SK-N-SH (cell line): ENCODE data around the gene TRPM3. TPM values are rescaled to one million over a fixed set of nuclear protein-coding genes. Genes with fewer than 3 reads are reported as not detected.

Experiments used
- CTCF ChIA-PET: fragments of 300-600, 350-600 bp; formaldehyde crosslinking; extraction: SDS; loops from one replicate; lab custom pipeline; 2021; lab: Yijun Ruan, JAX
- POLR2A ChIA-PET: fragments of 350-600 bp; sonication (Branson Sonifier 250); formaldehyde crosslinking; extraction: SDS; loops from one replicate; lab custom pipeline; 2020; ENCODE audit warnings: antibody characterized with exemption, inconsistent platforms; lab: Yijun Ruan, JAX
- DNase-seq: peaks from one replicate; pipeline ENCODE4 v3.0.0; 2012
- H2AFZ ChIP-seq: fragments of 200-600 bp; sonication (generic); 2 replicates; pipeline ENCODE4 v1.8.1; 2016; ENCODE audit warnings: antibody characterized with exemption, mild to moderate bottlenecking, low read depth
- H3F3A ChIP-seq: fragments of 200-600 bp; sonication (generic); replicated peaks from 2 replicates; pipeline ENCODE3; 2016; ENCODE audit warnings: antibody characterized with exemption, mild to moderate bottlenecking; ENCODE audit not compliant: insufficient read depth
- H3K27ac ChIP-seq, 2 experiments: fragments of 200-500 bp in 1 of 2; fragments of 200-600 bp in 1 of 2; sonication (Bioruptor generic) in 1 of 2; sonication (generic), shearing (Covaris generic) in 1 of 2; 2 replicates each; pipeline versions ENCODE4 v1.5.1 to v1.6.1; 2014 to 2016; ENCODE audit warnings: low read depth in 2 of 2, inconsistent platforms in 1 of 2, low read length in 1 of 2, mild to moderate bottlenecking in 1 of 2, mixed read lengths in 1 of 2
- H3K27me3 ChIP-seq: fragments of 200-600 bp; sonication (generic), shearing (Covaris generic); 2 replicates; pipeline ENCODE4 v1.6.1; 2016; ENCODE audit warnings: mixed run types; ENCODE audit not compliant: insufficient read depth
- H3K36me3 ChIP-seq, 2 experiments: fragments of 200-500 bp in 1 of 2; fragments of 200-600 bp in 1 of 2; sonication (Bioruptor generic) in 1 of 2; sonication (generic) in 1 of 2; replicated peaks in 1 of 2; 2 replicates each; pipeline versions ENCODE3 to v1.5.1; 2014 to 2016; ENCODE audit warnings: low read length in 1 of 2, mild to moderate bottlenecking in 1 of 2; ENCODE audit not compliant: insufficient read depth in 2 of 2, control insufficient read depth in 1 of 2
- H3K4me1 ChIP-seq, 2 experiments: fragments of 200-500 bp in 1 of 2; fragments of 200-600 bp in 1 of 2; sonication (Bioruptor generic) in 1 of 2; sonication (generic), shearing (Covaris generic) in 1 of 2; 2 replicates each; pipeline versions ENCODE4 v1.5.1 to v1.6.1; 2014 to 2016; ENCODE audit warnings: low read depth in 1 of 2, low read length in 1 of 2, mixed run types in 1 of 2; ENCODE audit not compliant: insufficient read depth in 2 of 2, control insufficient read depth in 1 of 2
- H3K4me2 ChIP-seq: fragments of 200-600 bp; sonication (generic), shearing (Covaris generic); 2 replicates; pipeline ENCODE4 v1.6.1; 2017; ENCODE audit warnings: mixed run types
- H3K4me3 ChIP-seq, 2 experiments: fragments of 200-500 bp in 1 of 2; fragments of 200-600 bp in 1 of 2; sonication (Bioruptor generic) in 1 of 2; sonication (generic), shearing (Covaris generic) in 1 of 2; 2 replicates each; pipeline versions ENCODE4 v1.5.1 to v1.8.1; 2014 to 2016; ENCODE audit warnings: low read depth in 2 of 2, inconsistent platforms in 1 of 2, low read length in 1 of 2, mild to moderate bottlenecking in 1 of 2, mixed read lengths in 1 of 2, moderate library complexity in 1 of 2
- H3K79me2 ChIP-seq: fragments of 200-600 bp; sonication (generic); 2 replicates; pipeline ENCODE4 v1.8.1; 2017; ENCODE audit warnings: mild to moderate bottlenecking; ENCODE audit not compliant: insufficient read depth
- H3K9ac ChIP-seq: fragments of 200-600 bp; sonication (generic); 2 replicates; pipeline ENCODE4 v1.6.1; 2017; ENCODE audit warnings: mixed run types
- H3K9me2 ChIP-seq: fragments of 200-600 bp; sonication (generic); 2 replicates; pipeline ENCODE4 v1.6.1; 2017; ENCODE audit warnings: mixed run types
- H3K9me3 ChIP-seq: fragments of 200-600 bp; sonication (generic); 2 replicates; pipeline ENCODE4 v1.6.1; 2017; ENCODE audit warnings: mixed run types, mild to moderate bottlenecking, moderate library complexity
- H4K20me1 ChIP-seq: fragments of 200-600 bp; sonication (generic); 2 replicates; pipeline ENCODE4 v1.6.1; 2017; ENCODE audit warnings: mild to moderate bottlenecking, mixed run types; ENCODE audit not compliant: insufficient read depth
- CHD2 ChIP-seq: fragments of 150-350 bp; IDR thresholded peaks from 2 replicates; pipeline ENCODE4 v1.6.1; 2018; ENCODE audit warnings: low read length; ENCODE audit not compliant: partially characterized antibody
- CTCF ChIP-seq: fragments of 200-600 bp; sonication (generic); IDR thresholded peaks from 2 replicates; pipeline ENCODE4 v1.6.1; 2017; ENCODE audit warnings: antibody characterized with exemption, mild to moderate bottlenecking, moderate library complexity
- EP300 ChIP-seq, 2 experiments: IDR thresholded peaks; 2 replicates each; pipeline versions ENCODE4 v1.4.0 to v1.6.1; 2012; ENCODE audit warnings: borderline replicate concordance in 1 of 2, low read depth in 1 of 2, low read length in 1 of 2
- MAX ChIP-seq: IDR thresholded peaks from 2 replicates; pipeline ENCODE4 v1.4.0; 2012; ENCODE audit warnings: low read depth
- MEF2A ChIP-seq: IDR thresholded peaks from 2 replicates; pipeline ENCODE4 v1.4.0; 2012; ENCODE audit warnings: low read depth, borderline replicate concordance
- MXI1 ChIP-seq: IDR thresholded peaks from 2 replicates; pipeline ENCODE4 v1.6.1; 2012; ENCODE audit warnings: mild to moderate bottlenecking, low read depth, low read length, improper control_type of control experiment
- RFX5 ChIP-seq: IDR thresholded peaks from 2 replicates; pipeline ENCODE4 v1.6.1; 2012; ENCODE audit warnings: mild to moderate bottlenecking, improper control_type of control experiment, low read length
- SIN3A ChIP-seq: IDR thresholded peaks from 2 replicates; pipeline ENCODE4 v1.6.1; 2012; ENCODE audit warnings: low read depth, mild to moderate bottlenecking, low read length, moderate library complexity, borderline replicate concordance
- TAF1 ChIP-seq: IDR thresholded peaks from 2 replicates; pipeline ENCODE4 v1.6.1; 2012; ENCODE audit warnings: low read depth, mild to moderate bottlenecking, low read length, moderate library complexity, borderline replicate concordance
- TCF12 ChIP-seq: IDR thresholded peaks from 2 replicates; pipeline ENCODE4 v1.4.0; 2012
- TEAD4 ChIP-seq: IDR thresholded peaks from 2 replicates; pipeline ENCODE4 v1.4.0; 2012; ENCODE audit warnings: mild to moderate bottlenecking, borderline replicate concordance; ENCODE audit not compliant: insufficient read depth
- YY1 ChIP-seq: IDR thresholded peaks from 2 replicates; pipeline ENCODE4 v1.4.0; 2012; ENCODE audit warnings: low read depth, mild to moderate bottlenecking
- ZBTB33 ChIP-seq: IDR thresholded peaks from 2 replicates; pipeline ENCODE4 v1.4.0; 2012; ENCODE audit warnings: low read depth, borderline replicate concordance
- WGBS: methylation state at CpG from one replicate; pipeline ENCODE4 v1.1.6; 2017; ENCODE audit warnings: low lambda C conversion rate; 5-methylcytosine and 5-hydroxymethylcytosine counted together
- polyA plus RNA-seq, 3 experiments: library from polyadenylated mRNA; depleted of rRNA; stranded (reverse); fragments of >200 nt; gene quantifications; 2 replicates each; pipeline ENCODE4 v1.2.3, GENCODE V29; 2012
- TF ChIP-seq, protein P1 (sequence below): IDR thresholded peaks from 2 replicates; pipeline ENCODE4 v1.6.1; 2012; ENCODE audit warnings: mild to moderate bottlenecking, low read depth, low read length, moderate library complexity
- TF ChIP-seq, protein P2 (sequence below): fragments of 150-350 bp; IDR thresholded peaks from 2 replicates; pipeline ENCODE4 v1.6.1; 2016; ENCODE audit warnings: mild to moderate bottlenecking, low read depth, low read length

The TRPM3 gene
- polyA plus RNA-seq, 1 of the 3 experiments (the other 2 are of a cell fraction), result not detected

DNA sequence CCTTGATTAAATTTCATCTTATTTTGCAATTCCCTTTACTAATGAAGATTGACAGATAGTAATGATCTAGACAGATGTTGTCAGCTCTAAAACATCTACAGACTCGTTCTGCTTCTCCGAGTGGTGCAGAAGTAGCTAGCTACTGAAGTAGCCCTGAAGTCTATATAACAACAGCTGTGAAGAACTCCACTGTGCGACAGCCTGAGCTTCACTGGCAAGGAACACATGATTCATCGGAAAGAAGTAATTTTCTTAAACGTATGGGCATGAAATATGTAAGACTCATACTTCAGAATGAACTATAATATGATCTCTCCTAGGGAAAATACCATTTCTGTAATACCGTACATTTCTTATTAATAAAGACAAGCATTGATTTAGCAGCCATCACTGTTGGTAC is 96.2 kb downstream of the TRPM3 start:
- Histone ChIP-seq H3K4me3 (no peak overlapping the region), H3K9me3 (no peaks in the 10 kb centered on the region), H3K79me2 (no peaks in the 10 kb centered on the region), H3K4me1 (no peaks in the 10 kb centered on the region), H3K9ac (no peak overlapping the region), H2AFZ (no peak overlapping the region), H3K36me3 (no peaks in the 10 kb centered on the region), H3F3A (no peaks in the 10 kb centered on the region), H3K9me2 (no peaks in the 10 kb centered on the region), H4K20me1 (no peaks in the 10 kb centered on the region), H3K4me2 (no peak overlapping the region), H3K27ac (no peak overlapping the region), H3K27me3 (no peaks in the 10 kb centered on the region)
- no peak for DNase-seq
- 3% methylated on average over 6 of the region's 6 CpGs for WGBS
- TF ChIP-seq SIN3A, result no peak
- TF ChIP-seq YY1, result no peak
- no peak for TF ChIP-seq TEAD4
- no peak for TF ChIP-seq ZBTB33
- TF ChIP-seq TAF1, result no peak
- no peak for TF ChIP-seq TCF12
- TF ChIP-seq, protein P1, sequence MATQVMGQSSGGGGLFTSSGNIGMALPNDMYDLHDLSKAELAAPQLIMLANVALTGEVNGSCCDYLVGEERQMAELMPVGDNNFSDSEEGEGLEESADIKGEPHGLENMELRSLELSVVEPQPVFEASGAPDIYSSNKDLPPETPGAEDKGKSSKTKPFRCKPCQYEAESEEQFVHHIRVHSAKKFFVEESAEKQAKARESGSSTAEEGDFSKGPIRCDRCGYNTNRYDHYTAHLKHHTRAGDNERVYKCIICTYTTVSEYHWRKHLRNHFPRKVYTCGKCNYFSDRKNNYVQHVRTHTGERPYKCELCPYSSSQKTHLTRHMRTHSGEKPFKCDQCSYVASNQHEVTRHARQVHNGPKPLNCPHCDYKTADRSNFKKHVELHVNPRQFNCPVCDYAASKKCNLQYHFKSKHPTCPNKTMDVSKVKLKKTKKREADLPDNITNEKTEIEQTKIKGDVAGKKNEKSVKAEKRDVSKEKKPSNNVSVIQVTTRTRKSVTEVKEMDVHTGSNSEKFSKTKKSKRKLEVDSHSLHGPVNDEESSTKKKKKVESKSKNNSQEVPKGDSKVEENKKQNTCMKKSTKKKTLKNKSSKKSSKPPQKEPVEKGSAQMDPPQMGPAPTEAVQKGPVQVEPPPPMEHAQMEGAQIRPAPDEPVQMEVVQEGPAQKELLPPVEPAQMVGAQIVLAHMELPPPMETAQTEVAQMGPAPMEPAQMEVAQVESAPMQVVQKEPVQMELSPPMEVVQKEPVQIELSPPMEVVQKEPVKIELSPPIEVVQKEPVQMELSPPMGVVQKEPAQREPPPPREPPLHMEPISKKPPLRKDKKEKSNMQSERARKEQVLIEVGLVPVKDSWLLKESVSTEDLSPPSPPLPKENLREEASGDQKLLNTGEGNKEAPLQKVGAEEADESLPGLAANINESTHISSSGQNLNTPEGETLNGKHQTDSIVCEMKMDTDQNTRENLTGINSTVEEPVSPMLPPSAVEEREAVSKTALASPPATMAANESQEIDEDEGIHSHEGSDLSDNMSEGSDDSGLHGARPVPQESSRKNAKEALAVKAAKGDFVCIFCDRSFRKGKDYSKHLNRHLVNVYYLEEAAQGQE, result no peak
- no peak for TF ChIP-seq MEF2A
- TF ChIP-seq CTCF, result no peak
- TF ChIP-seq CHD2, result no peak
- no peak for TF ChIP-seq RFX5
- TF ChIP-seq MAX, result no peak
- TF ChIP-seq MXI1, result no peak
- TF ChIP-seq EP300 (IDR thresholded peaks at IDR 0.05; ENCODE audit: borderline replicate concordance in 1 of 2, low read depth in 1 of 2, low read length in 1 of 2), result no peak
- TF ChIP-seq, protein P2, sequence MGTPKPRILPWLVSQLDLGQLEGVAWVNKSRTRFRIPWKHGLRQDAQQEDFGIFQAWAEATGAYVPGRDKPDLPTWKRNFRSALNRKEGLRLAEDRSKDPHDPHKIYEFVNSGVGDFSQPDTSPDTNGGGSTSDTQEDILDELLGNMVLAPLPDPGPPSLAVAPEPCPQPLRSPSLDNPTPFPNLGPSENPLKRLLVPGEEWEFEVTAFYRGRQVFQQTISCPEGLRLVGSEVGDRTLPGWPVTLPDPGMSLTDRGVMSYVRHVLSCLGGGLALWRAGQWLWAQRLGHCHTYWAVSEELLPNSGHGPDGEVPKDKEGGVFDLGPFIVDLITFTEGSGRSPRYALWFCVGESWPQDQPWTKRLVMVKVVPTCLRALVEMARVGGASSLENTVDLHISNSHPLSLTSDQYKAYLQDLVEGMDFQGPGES, result no peak
- ChIA-PET CTCF (no interaction called here), POLR2A (no interaction called here)
